ENCODE data around the gene VAC14.

VAC14 gene

GRCh38 chr16:70661918-70662641, 138.9 kb downstream of the VAC14 start:
- TF ChIP-seq, protein P1, sequence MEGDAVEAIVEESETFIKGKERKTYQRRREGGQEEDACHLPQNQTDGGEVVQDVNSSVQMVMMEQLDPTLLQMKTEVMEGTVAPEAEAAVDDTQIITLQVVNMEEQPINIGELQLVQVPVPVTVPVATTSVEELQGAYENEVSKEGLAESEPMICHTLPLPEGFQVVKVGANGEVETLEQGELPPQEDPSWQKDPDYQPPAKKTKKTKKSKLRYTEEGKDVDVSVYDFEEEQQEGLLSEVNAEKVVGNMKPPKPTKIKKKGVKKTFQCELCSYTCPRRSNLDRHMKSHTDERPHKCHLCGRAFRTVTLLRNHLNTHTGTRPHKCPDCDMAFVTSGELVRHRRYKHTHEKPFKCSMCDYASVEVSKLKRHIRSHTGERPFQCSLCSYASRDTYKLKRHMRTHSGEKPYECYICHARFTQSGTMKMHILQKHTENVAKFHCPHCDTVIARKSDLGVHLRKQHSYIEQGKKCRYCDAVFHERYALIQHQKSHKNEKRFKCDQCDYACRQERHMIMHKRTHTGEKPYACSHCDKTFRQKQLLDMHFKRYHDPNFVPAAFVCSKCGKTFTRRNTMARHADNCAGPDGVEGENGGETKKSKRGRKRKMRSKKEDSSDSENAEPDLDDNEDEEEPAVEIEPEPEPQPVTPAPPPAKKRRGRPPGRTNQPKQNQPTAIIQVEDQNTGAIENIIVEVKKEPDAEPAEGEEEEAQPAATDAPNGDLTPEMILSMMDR (conservative IDR thresholded peaks at IDR 0.05; ENCODE audit: low read length) = no peak
- no peak for TF ChIP-seq EZH2phosphoT487 (IDR thresholded peaks at IDR 0.05; ENCODE audit: borderline replicate concordance)
- H3F3A ChIP-seq (ENCODE audit: low read depth) = no peaks in the 10 kb centered on the region
- no peaks in the 10 kb centered on the region for H3K27me3 ChIP-seq (ENCODE audit: insufficient read depth, low read length, poor library complexity, severe bottlenecking)
- no peaks in the 10 kb centered on the region for H3K9me2 ChIP-seq (replicated peaks; ENCODE audit: low read depth, low read length)
- peaks cover 7% of the 10 kb centered on the region; the same call in 1 of the 2 replicates for H3K36me3 ChIP-seq (ENCODE audit: insufficient read depth, low read length)
- H3K9ac ChIP-seq (ENCODE audit: low read depth, low read length, poor library complexity, severe bottlenecking) = no peak overlapping the region
- no peaks in the 10 kb centered on the region for H4K20me1 ChIP-seq (ENCODE audit: insufficient read depth, low read length, poor library complexity, severe bottlenecking)
- no peak overlapping the region for H3K4me2 ChIP-seq (ENCODE audit: low read depth, low read length, poor library complexity, severe bottlenecking)
- no peaks in the 10 kb centered on the region for H3K4me1 ChIP-seq (ENCODE audit: insufficient read depth, low read length, poor library complexity, severe bottlenecking)
- H3K9me3 ChIP-seq (ENCODE audit: insufficient read depth, low read depth, low read length) = no peaks in the 10 kb centered on the region
- no peaks in the 10 kb centered on the region for H3K79me2 ChIP-seq (ENCODE audit: insufficient read depth, low read length)
- no peak overlapping the region for H2AFZ ChIP-seq (ENCODE audit: low read length)
- no peak overlapping the region for H3K4me3 ChIP-seq (ENCODE audit: low read length, poor library complexity, severe bottlenecking)

GRCh38 chr16:70661534-70661917, 139.4 kb downstream of the VAC14 start:
- Histone ChIP-seq H2AFZ (ENCODE audit: low read length) (no peak overlapping the region), H3K79me2 (ENCODE audit: insufficient read depth, low read length) (no peaks in the 10 kb centered on the region), H3K4me1 (ENCODE audit: insufficient read depth, low read length, poor library complexity, severe bottlenecking) (no peaks in the 10 kb centered on the region), H3K9ac (ENCODE audit: low read depth, low read length, poor library complexity, severe bottlenecking) (no peak overlapping the region), H3K36me3 (ENCODE audit: insufficient read depth, low read length) (peaks cover 7% of the 10 kb centered on the region; the same call in 1 of the 2 replicates), H3F3A (ENCODE audit: low read depth) (no peaks in the 10 kb centered on the region), H3K27me3 (ENCODE audit: insufficient read depth, low read length, poor library complexity, severe bottlenecking) (no peaks in the 10 kb centered on the region), H3K9me3 (ENCODE audit: insufficient read depth, low read depth, low read length) (no peaks in the 10 kb centered on the region), H4K20me1 (ENCODE audit: insufficient read depth, low read length, poor library complexity, severe bottlenecking) (no peaks in the 10 kb centered on the region), H3K4me2 (ENCODE audit: low read depth, low read length, poor library complexity, severe bottlenecking) (no peak overlapping the region), H3K4me3 (ENCODE audit: low read length, poor library complexity, severe bottlenecking) (no peak overlapping the region), H3K9me2 (replicated peaks; ENCODE audit: low read depth, low read length) (no peaks in the 10 kb centered on the region)
- TF ChIP-seq EZH2phosphoT487 (IDR thresholded peaks at IDR 0.05; ENCODE audit: borderline replicate concordance) = no peak
- TF ChIP-seq, protein P1 (conservative IDR thresholded peaks at IDR 0.05; ENCODE audit: low read length) = no peak

- Histone ChIP-seq H4K20me1 (ENCODE audit: insufficient read depth, low read length, poor library complexity, severe bottlenecking) (no peaks in the 10 kb centered on the region), H3K4me2 (ENCODE audit: low read depth, low read length, poor library complexity, severe bottlenecking) (no peak overlapping the region), H3F3A (ENCODE audit: low read depth) (no peaks in the 10 kb centered on the region), H3K36me3 (ENCODE audit: insufficient read depth, low read length) (0 out of 2 replicates have a peak, but pooled peaks cover under 1% of the 10 kb centered on the region), H3K4me1 (ENCODE audit: insufficient read depth, low read length, poor library complexity, severe bottlenecking) (no peaks in the 10 kb centered on the region), H3K4me3 (ENCODE audit: low read length, poor library complexity, severe bottlenecking) (no peak overlapping the region), H3K27me3 (ENCODE audit: insufficient read depth, low read length, poor library complexity, severe bottlenecking) (no peaks in the 10 kb centered on the region), H3K79me2 (ENCODE audit: insufficient read depth, low read length) (no peaks in the 10 kb centered on the region), H2AFZ (ENCODE audit: low read length) (no peak overlapping the region), H3K9ac (ENCODE audit: low read depth, low read length, poor library complexity, severe bottlenecking) (no peak overlapping the region), H3K9me2 (replicated peaks; ENCODE audit: low read depth, low read length) (no peaks in the 10 kb centered on the region), H3K9me3 (ENCODE audit: insufficient read depth, low read depth, low read length) (no peaks in the 10 kb centered on the region)
- TF ChIP-seq EZH2phosphoT487 (IDR thresholded peaks at IDR 0.05; ENCODE audit: borderline replicate concordance) = no peak
- TF ChIP-seq, protein P1 (conservative IDR thresholded peaks at IDR 0.05; ENCODE audit: low read length) = no peak
Measured at GRCh38 chr16:70660672-70661350, 140.1 kb downstream of the VAC14 start.
